ENCODE data around the gene CPTP.

CPTP gene

GRCh38 chr1:1319646-1319941 is 5.0 kb upstream of the CPTP start:
- DNase-seq (ENCODE audit: low spot score): no peak

- DNase-seq (ENCODE audit: low spot score): no peak
These were observed 3.7 kb upstream of the CPTP start for GRCh38 chr1:1320666-1321448.

- DNase-seq (ENCODE audit: low spot score): no peak
These were observed 3.1 kb upstream of the CPTP start for GRCh38 chr1:1321477-1321876.

GRCh38 chr1:1322418-1322817 is 2.2 kb upstream of the CPTP start:
- no peak for DNase-seq (ENCODE audit: low spot score)

GRCh38 chr1:1322952-1323351 is 1.6 kb upstream of the CPTP start:
- no peak for DNase-seq (ENCODE audit: low spot score)

- no peak for DNase-seq (ENCODE audit: low spot score)
These were observed 498 bp upstream of the CPTP start for GRCh38 chr1:1324084-1324523.

GRCh38 chr1:1325288-1326074 is 879 bp downstream of the CPTP start:
- no peak for DNase-seq (ENCODE audit: low spot score)

- no peak for DNase-seq (ENCODE audit: low spot score)
These were observed 1.5 kb downstream of the CPTP start for GRCh38 chr1:1326075-1326605.

- DNase-seq (ENCODE audit: low spot score): no peak
These were observed 2.7 kb downstream of the CPTP start for GRCh38 chr1:1327291-1327690.

- DNase-seq (ENCODE audit: low spot score): no peak
These were observed 3.7 kb downstream of the CPTP start for GRCh38 chr1:1328254-1328653.

- no peak for DNase-seq (ENCODE audit: low spot score)
These were observed 5.0 kb downstream of the CPTP start for GRCh38 chr1:1329304-1330210.

- DNase-seq (ENCODE audit: low spot score): no peak
These were observed 5.9 kb downstream of the CPTP start for GRCh38 chr1:1330366-1331067.

- no peak for DNase-seq (ENCODE audit: low spot score)
These were observed 6.7 kb downstream of the CPTP start, which contains the start of gene TAS1R3 for GRCh38 chr1:1331068-1331965. TAS1R3 (plus strand) TSS chr1:1331280; CDS start chr1:1331346, 66 bp downstream.

- DNase-seq (ENCODE audit: low spot score): no peak
These were observed 7.6 kb downstream of the CPTP start for GRCh38 chr1:1332031-1332755.

GRCh38 chr1:1332774-1333480 is 8.3 kb downstream of the CPTP start:
- DNase-seq (ENCODE audit: low spot score): no peak

- no peak for DNase-seq (ENCODE audit: low spot score)
These were observed 9.1 kb downstream of the CPTP start for GRCh38 chr1:1333551-1334241.

- DNase-seq (ENCODE audit: low spot score): peak; percentile 89
These were observed 10.2 kb downstream of the CPTP start for GRCh38 chr1:1334835-1335234.

- no peak for DNase-seq (ENCODE audit: low spot score)
These were observed 10.7 kb downstream of the CPTP start for GRCh38 chr1:1335283-1335682.

All from ecto neural progenitor cell (in vitro differentiated cells).